Prostate gland (tissue), 2 donors: Measurements from ENCODE around the gene SWSAP1.

Experiments
- POLR2A ChIP-seq: fragments of 450-650 bp; IDR thresholded peaks from one replicate; pipeline ENCODE4 v1.6.1; 2016; ENCODE audit warnings: antibody characterized with exemption, mild to moderate bottlenecking
- POLR2AphosphoS5 ChIP-seq: sonication (generic); formaldehyde crosslinking; IDR thresholded peaks from one replicate; pipeline ENCODE4 v1.6.1; 2017; ENCODE audit warnings: antibody characterized with exemption
- TF ChIP-seq, protein P1 (sequence below), 4 experiments: fragments of 200-600 bp in 2 of 4; fragments of 450-650 bp in 2 of 4; sonication (generic) in 2 of 4; IDR thresholded peaks; 1 replicate in 3 of 4; 2 replicates in 1 of 4; pipeline ENCODE4 v1.5.1; 2016 to 2019; ENCODE audit warnings: antibody characterized with exemption in 4 of 4, mild to moderate bottlenecking in 2 of 4, moderate library complexity in 2 of 4

DNA sequence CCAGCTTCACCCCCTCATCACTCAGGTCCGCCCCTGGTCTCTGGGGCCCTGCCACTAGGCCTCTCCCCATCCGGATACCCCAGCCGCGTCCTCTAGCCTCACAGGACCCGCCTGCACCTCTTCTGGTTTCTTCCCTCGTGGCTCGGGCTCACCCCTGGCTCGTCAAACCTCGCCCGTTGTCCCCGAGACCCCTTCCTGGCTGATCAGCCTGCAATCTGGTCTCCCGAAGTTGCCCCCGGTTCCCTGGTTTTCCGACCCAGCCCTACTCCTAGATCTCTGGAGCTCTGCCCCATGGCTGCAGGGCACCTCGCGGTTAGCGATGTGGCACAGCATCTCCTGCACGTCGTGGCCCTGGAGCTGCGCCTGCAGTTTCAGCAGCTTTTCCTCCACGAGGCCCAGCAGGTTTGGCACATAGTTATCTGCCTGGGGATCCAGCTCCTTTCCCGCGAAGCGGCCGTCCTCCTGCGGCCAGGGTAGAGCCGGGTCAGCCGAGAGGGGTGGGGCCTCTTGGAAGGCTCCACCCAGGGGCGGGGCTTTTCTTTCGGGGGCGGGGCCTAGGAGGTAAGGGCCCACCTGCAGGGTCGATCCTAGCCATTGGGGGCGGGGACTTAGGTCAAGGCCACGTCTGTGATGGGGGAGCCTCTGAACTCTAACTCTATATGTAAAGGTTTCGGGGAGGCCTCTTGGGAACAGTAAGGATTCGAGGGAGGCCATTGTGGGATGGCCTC lies 47.1 kb downstream of the SWSAP1 start:
- TF ChIP-seq, protein P1, sequence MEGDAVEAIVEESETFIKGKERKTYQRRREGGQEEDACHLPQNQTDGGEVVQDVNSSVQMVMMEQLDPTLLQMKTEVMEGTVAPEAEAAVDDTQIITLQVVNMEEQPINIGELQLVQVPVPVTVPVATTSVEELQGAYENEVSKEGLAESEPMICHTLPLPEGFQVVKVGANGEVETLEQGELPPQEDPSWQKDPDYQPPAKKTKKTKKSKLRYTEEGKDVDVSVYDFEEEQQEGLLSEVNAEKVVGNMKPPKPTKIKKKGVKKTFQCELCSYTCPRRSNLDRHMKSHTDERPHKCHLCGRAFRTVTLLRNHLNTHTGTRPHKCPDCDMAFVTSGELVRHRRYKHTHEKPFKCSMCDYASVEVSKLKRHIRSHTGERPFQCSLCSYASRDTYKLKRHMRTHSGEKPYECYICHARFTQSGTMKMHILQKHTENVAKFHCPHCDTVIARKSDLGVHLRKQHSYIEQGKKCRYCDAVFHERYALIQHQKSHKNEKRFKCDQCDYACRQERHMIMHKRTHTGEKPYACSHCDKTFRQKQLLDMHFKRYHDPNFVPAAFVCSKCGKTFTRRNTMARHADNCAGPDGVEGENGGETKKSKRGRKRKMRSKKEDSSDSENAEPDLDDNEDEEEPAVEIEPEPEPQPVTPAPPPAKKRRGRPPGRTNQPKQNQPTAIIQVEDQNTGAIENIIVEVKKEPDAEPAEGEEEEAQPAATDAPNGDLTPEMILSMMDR (IDR thresholded peaks at IDR 0.05) = no peak
- TF ChIP-seq POLR2A (no peak), POLR2AphosphoS5 (no peak)
